Adipose tissue (tissue), 3 donors: ENCODE results near the gene PPP1R9A. TPM values are rescaled to one million over a fixed set of nuclear protein-coding genes. Genes with fewer than 3 reads are reported as not detected.
"Not testable (repeated sequence)": the region's sequence is repeated elsewhere in the genome, so short reads cannot be mapped to it uniquely, and the experiment has no call there.

Source experiments
- H3K27ac ChIP-seq: one replicate; pipeline ENCODE4 v1.5.1; 2013; ENCODE audit warnings: low read depth, low read length
- WGBS, 3 donors: extraction: QIAGEN DNeasy Blood & Tissue Kit; methylation state at CpG; one replicate each; pipeline ENCODE4 v1.1.7; 2013; 5-methylcytosine and 5-hydroxymethylcytosine counted together
- polyA plus RNA-seq, 3 donors: library from polyadenylated mRNA; stranded (reverse); fragments of 200-250 nt; gene quantifications; one replicate each; pipeline ENCODE4 v1.2.3, GENCODE V29; 2013
- donor health status: healthy with polysubstance abuse.
- donor health status: Bipolar disorder and iron deficiency.
- donor health status: healthy.

The PPP1R9A gene
- polyA plus RNA-seq, 3 donors = 0.45 to 3.2 (median 0.85) TPM

GRCh38 chr7:95008773-95009172 lies 101.4 kb downstream of the PPP1R9A start:
- WGBS, 3 donors = 89 to 95% (median 93%) methylated on average over 6 of the region's 6 CpGs
- H3K27ac ChIP-seq = not testable (repeated sequence)

GRCh38 chr7:95011146-95011928 lies 103.9 kb downstream of the PPP1R9A start:
- 31 to 62% (median 48%) methylated on average over 1 of the region's 1 CpG for WGBS, 3 donors
- no peak overlapping the region for H3K27ac ChIP-seq

GRCh38 chr7:95011995-95012394 lies 104.6 kb downstream of the PPP1R9A start:
- 70 to 79% (median 71%) methylated on average over 4 of the region's 4 CpGs for WGBS, 3 donors
- no peak overlapping the region for H3K27ac ChIP-seq

- WGBS, 3 donors = 66 to 84% (median 78%) methylated on average over 1 of the region's 1 CpG
- no peak overlapping the region for H3K27ac ChIP-seq
Observed at GRCh38 chr7:95018021-95018420, 110.6 kb downstream of the PPP1R9A start.

GRCh38 chr7:95026018-95026417 lies 118.6 kb downstream of the PPP1R9A start:
- H3K27ac ChIP-seq = no peak overlapping the region

- H3K27ac ChIP-seq = no peak overlapping the region
- 72 to 77% (median 74%) methylated on average over 6 of the region's 6 CpGs for WGBS, 3 donors
Observed at GRCh38 chr7:95026421-95027072, 119.2 kb downstream of the PPP1R9A start.

GRCh38 chr7:95027234-95027872 lies 120.0 kb downstream of the PPP1R9A start:
- WGBS, 3 donors = 86 to 89% (median 88%) methylated on average over 11 of the region's 11 CpGs
- H3K27ac ChIP-seq = no peak overlapping the region

- 76 to 91% (median 87%) methylated on average over 1 of the region's 1 CpG for WGBS, 3 donors
Observed at GRCh38 chr7:95028683-95029082, 121.3 kb downstream of the PPP1R9A start.

GRCh38 chr7:95035295-95035694 lies 127.9 kb downstream of the PPP1R9A start:
- no peak overlapping the region for H3K27ac ChIP-seq

More at GRCh38 chr7:95028683-95029082, 121.3 kb downstream of the PPP1R9A start:
- H3K27ac ChIP-seq = no peak overlapping the region

- H3K27ac ChIP-seq = no peak overlapping the region
- WGBS, 3 donors = 54 to 78% (median 64%) methylated on average over 4 of the region's 4 CpGs
Observed at GRCh38 chr7:95041031-95041430, 133.6 kb downstream of the PPP1R9A start.

GRCh38 chr7:95045236-95045923 lies 138.0 kb downstream of the PPP1R9A start:
- no peak overlapping the region for H3K27ac ChIP-seq
- 85 to 91% (median 88%) methylated on average over 8 of the region's 8 CpGs for WGBS, 3 donors

GRCh38 chr7:95046494-95047240 lies 139.3 kb downstream of the PPP1R9A start:
- no peak overlapping the region for H3K27ac ChIP-seq
- whole genome bisulfite sequencing, 3 donors = 58 to 71% (median 67%) methylated on average over 7 of the region's 7 CpGs

GRCh38 chr7:95047291-95047690 lies 139.9 kb downstream of the PPP1R9A start:
- no peak overlapping the region for H3K27ac ChIP-seq

- 86 to 95% (median 92%) methylated on average over 2 of the region's 2 CpGs for WGBS, 3 donors
- no peak overlapping the region for H3K27ac ChIP-seq
Observed at GRCh38 chr7:95052566-95053094, 145.2 kb downstream of the PPP1R9A start.

- no peak overlapping the region for H3K27ac ChIP-seq
- WGBS, 3 donors = 89 to 94% (median 93%) methylated on average over 2 of the region's 2 CpGs
Observed at GRCh38 chr7:95054386-95054785, 147.0 kb downstream of the PPP1R9A start.

- no peak overlapping the region for H3K27ac ChIP-seq
- WGBS, 3 donors = 41 to 73% (median 63%) methylated on average over 1 of the region's 1 CpG
Observed at GRCh38 chr7:95055295-95055694, 147.9 kb downstream of the PPP1R9A start.

- H3K27ac ChIP-seq = no peak overlapping the region
- WGBS, 3 donors = 47 to 93% (median 91%) methylated on average over 1 of the region's 1 CpG
Observed at GRCh38 chr7:95056107-95056739, 148.8 kb downstream of the PPP1R9A start.

GRCh38 chr7:95056901-95057300 lies 149.5 kb downstream of the PPP1R9A start:
- H3K27ac ChIP-seq = no peak overlapping the region
